ENCODE results near the gene SELE. TPM values are rescaled to one million over a fixed set of nuclear protein-coding genes. Genes with fewer than 3 reads are reported as not detected.
"Not testable (repeated sequence)": the region's sequence is repeated elsewhere in the genome, so short reads cannot be mapped to it uniquely, and the experiment has no call there.

SELE gene
- total RNA-seq, 1 experiment from 2014 or later: not detected

DNA sequence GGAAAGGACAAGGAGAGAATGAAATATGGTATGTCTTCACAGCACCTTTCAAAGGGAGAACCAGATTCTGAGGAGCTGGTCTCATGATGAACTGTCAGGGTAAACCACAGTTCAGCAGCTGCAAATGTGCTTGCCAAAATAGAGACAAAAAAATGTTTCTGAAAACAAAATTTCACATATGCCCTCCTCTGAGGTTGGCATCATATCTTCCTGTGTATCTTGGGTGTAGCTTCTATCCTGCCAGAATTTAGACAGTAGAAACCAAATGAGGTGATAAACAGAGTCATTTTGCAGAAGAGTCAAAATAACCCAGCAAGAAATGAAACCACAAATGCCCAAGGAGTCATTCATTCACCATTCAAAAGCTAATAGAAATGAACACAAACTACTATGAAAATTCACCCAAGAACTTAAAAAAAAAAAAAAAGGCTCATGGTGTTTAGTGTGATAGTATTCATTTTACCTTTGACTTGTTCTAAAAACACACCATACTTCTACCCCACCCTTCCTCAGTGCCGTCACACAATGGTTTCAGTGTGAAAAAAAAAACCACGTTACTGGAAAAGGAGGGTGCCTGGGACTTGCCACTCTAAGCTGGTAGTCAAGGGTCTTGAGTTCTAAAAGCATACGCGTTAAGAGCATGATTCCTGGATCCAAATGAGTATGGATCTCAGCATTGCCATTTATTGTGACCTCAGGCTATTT, 41.0 kb downstream of the SELE start:
- in situ Hi-C loops (cut with HindIII; ENCODE audit: low sequenced_read_pairs): no loop called here
- DNase-seq (ENCODE audit: low spot score): no peak

GRCh38 chr1:169690489-169690888, 43.4 kb downstream of the SELE start:
- no peak for DNase-seq (ENCODE audit: low spot score)
- in situ Hi-C loops (cut with HindIII; ENCODE audit: low sequenced_read_pairs): no loop called here

GRCh38 chr1:169689395-169689794, 44.5 kb downstream of the SELE start:
- in situ Hi-C loops (cut with HindIII; ENCODE audit: low sequenced_read_pairs): no loop called here
- no peak for DNase-seq (ENCODE audit: low spot score)

- DNase-seq (ENCODE audit: low spot score); in situ Hi-C loops (cut with HindIII; ENCODE audit: low sequenced_read_pairs): not testable (repeated sequence)
These were observed 45.5 kb downstream of the SELE start for GRCh38 chr1:169688377-169688776.

DNA sequence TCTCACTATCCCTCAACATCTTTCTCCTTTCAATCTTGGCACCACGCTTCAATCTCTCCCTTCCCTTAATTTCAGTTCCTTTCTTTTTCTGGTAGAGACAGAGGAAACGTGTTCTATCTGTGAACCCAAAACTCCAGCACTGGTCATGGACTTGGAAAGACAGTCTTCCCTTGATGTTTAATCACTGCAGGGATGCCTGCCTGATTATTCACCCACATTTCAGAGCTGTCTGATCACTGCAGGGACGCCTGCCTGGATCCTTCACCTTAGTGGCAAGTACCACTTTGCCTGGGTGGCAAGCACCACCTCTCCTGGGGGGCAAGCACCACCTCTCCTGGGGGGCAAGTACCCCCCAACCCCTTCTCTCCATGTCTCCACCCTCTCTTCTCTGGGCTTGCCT, 50.2 kb downstream of the SELE start:
- in situ Hi-C loops (cut with HindIII; ENCODE audit: low sequenced_read_pairs): no loop called here
- no peak for DNase-seq (ENCODE audit: low spot score)

DNA sequence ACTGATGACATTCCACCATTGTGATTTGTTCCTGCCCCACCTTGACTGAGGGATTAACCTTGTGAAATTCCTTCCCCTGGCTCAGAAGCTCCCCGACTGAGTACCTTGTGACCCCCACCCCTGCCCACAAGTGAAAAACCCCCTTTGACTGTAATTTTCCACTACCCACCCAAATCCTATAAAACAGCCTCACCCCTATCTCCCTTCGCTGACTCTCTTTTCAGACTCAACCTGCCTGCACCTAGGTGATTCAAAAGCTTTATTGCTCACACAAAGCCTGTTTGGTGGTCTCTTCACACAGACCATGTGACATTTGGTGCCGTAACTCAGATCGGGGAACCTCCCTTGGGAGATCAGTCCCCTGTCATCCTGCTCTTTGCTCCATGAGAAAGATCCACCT, 50.7 kb downstream of the SELE start:
- in situ Hi-C loops (cut with HindIII; ENCODE audit: low sequenced_read_pairs); DNase-seq (ENCODE audit: low spot score): not testable (repeated sequence)

DNA sequence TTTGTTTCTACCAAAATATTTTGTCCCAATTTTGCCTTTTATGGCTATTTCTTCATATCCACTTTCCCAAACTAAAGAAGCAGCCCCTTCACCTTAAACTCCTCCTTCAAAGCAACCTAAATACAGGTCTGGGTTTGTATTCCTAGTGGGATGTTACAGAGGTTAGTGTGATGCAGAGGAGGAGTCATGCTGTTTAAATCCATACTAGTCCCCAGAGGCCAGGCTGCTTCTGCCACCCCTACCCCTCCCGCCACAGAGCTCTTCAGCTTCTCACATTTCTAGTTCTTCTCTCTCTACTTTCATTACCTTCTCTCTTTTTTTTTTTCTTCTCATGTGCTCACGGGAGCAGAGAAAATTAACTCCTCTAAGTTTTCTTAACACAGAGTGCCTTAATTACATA, 51.8 kb downstream of the SELE start:
- in situ Hi-C loops (cut with HindIII; ENCODE audit: low sequenced_read_pairs): no loop called here
- DNase-seq (ENCODE audit: low spot score): no peak

- in situ Hi-C loops (cut with HindIII; ENCODE audit: low sequenced_read_pairs): no loop called here
These were observed 52.7 kb downstream of the SELE start for GRCh38 chr1:169681140-169681539.

GRCh38 chr1:169680377-169681019, 53.4 kb downstream of the SELE start:
- DNase-seq (ENCODE audit: low spot score): no peak
- in situ Hi-C loops (cut with HindIII; ENCODE audit: low sequenced_read_pairs): no loop called here

More at GRCh38 chr1:169681140-169681539, 52.7 kb downstream of the SELE start:
- DNase-seq (ENCODE audit: low spot score): no peak

- in situ Hi-C loops (cut with HindIII; ENCODE audit: low sequenced_read_pairs): no loop called here
- DNase-seq (ENCODE audit: low spot score): no peak
These were observed 54.2 kb downstream of the SELE start for GRCh38 chr1:169679692-169680091.

GRCh38 chr1:169676001-169676400, 57.9 kb downstream of the SELE start:
- in situ Hi-C loops (cut with HindIII; ENCODE audit: low sequenced_read_pairs): no loop called here
- DNase-seq (ENCODE audit: low spot score): no peak

Other genes with a start within 250 kb of the SELE start
- 11.3 and 18.7 TPM in 2 replicates for gene SLC19A2, start 248.1 kb downstream of the SELE start, total RNA-seq (2014; rRNA removed; shearing (Covaris generic))
- gene F5, start 147.6 kb downstream of the SELE start, total RNA-seq (2014; rRNA removed; shearing (Covaris generic)): 0.06 and 0.10 TPM in 2 replicates
- not detected in 2 replicates for gene SELP, start 104.0 kb downstream of the SELE start, total RNA-seq (2014; rRNA removed; shearing (Covaris generic))
- 0.06 TPM in 1 of 2 replicates, not detected in the other for gene SELL, start 22.5 kb downstream of the SELE start, total RNA-seq (2014; rRNA removed; shearing (Covaris generic))
- gene METTL18, start 60.8 kb upstream of the SELE start, total RNA-seq (2014; rRNA removed; shearing (Covaris generic)): 9.6 and 9.9 TPM in 2 replicates
- 2.0 and 10.2 TPM in 2 replicates for gene SCYL3, start 159.8 kb upstream of the SELE start, total RNA-seq (2014; rRNA removed; shearing (Covaris generic))

Data from G401 (cell line).